ENCODE results near the gene GLIS2. TPM values are rescaled to one million over a fixed set of nuclear protein-coding genes. Genes with fewer than 3 reads are reported as not detected.

The GLIS2 gene
- total and polyA plus RNA-seq, 2 of the 4 experiments (the other 2 are of a cell fraction): 0.36 to 8.4 TPM

- intact Hi-C loops (cut with micrococcal nuclease): no loop called here
- ATAC-seq (ENCODE audit: low read depth): peak; percentile 13
- TF ChIP-seq SMC3 (IDR thresholded peaks at IDR 0.05; ENCODE audit: low read depth, low read length) (no peak), RAD21 (IDR thresholded peaks at IDR 0.05; ENCODE audit: low read length) (no peak), ELK1 (IDR thresholded peaks at IDR 0.05; ENCODE audit: borderline replicate concordance, low read depth, low read length) (no peak), MXI1 (IDR thresholded peaks at IDR 0.05; ENCODE audit: borderline replicate concordance, low read depth, low read length) (no peak), POLR2A (IDR thresholded peaks at IDR 0.05; ENCODE audit: low read depth, low read length) (peak; percentile 68), NFE2L2 (IDR thresholded peaks at IDR 0.05; ENCODE audit: low read depth, low read length) (no peak), CHD1 (IDR thresholded peaks at IDR 0.05; ENCODE audit: low read depth, low read length) (no peak), BHLHE40 (IDR thresholded peaks at IDR 0.05; ENCODE audit: low read depth, low read length) (peak; percentile 32; the same call in 1 of the 2 replicates), USF2 (IDR thresholded peaks at IDR 0.05; ENCODE audit: low read depth, low read length) (peak; percentile 81), FOS (IDR thresholded peaks at IDR 0.05; ENCODE audit: low read depth, low read length) (peak; percentile 18; the same call in 1 of the 2 replicates), RFX5 (IDR thresholded peaks at IDR 0.05; ENCODE audit: low read depth, low read length) (no peak), CEBPB (IDR thresholded peaks at IDR 0.05; ENCODE audit: low read depth, low read length) (no peak), MAFK (IDR thresholded peaks at IDR 0.05; ENCODE audit: low read depth, low read length) (no peak; the same call in 1 of the 2 replicates), MAZ (IDR thresholded peaks at IDR 0.05; ENCODE audit: borderline replicate concordance, low read depth, low read length) (peak; percentile 52)
Observed at GRCh38 chr16:4376126-4376892, 60.4 kb downstream of the GLIS2 start.

More at GRCh38 chr16:4376126-4376892, 60.4 kb downstream of the GLIS2 start:
- dilution Hi-C loops (cut with HindIII; ENCODE audit: low sequenced_read_pairs, unreplicated experiment) (no loop called here), in situ Hi-C loops (cut with MboI; ENCODE audit: low sequenced_read_pairs) (no loop called here)
- Histone ChIP-seq H3K27me3 (ENCODE audit: control insufficient read depth, insufficient read depth, low read length) (no peaks in the 10 kb centered on the region), H2BK15ac (ENCODE audit: low read depth, low read length) (peak overlapping the region; percentile 71; the same call in 2 of the 3 replicates), H3K4me2 (ENCODE audit: low read depth, low read length) (peak overlapping the region; percentile 85), H3K4me1 (ENCODE audit: control insufficient read depth, insufficient read depth, low read length) (peaks cover 36% of the 10 kb centered on the region), H4K20me1 (ENCODE audit: insufficient read depth, low read length) (peaks cover 93% of the 10 kb centered on the region), H4K5ac (ENCODE audit: low read depth, low read length) (peak overlapping the region; percentile 48; the same call in 1 of the 2 replicates), H3K9me1 (ENCODE audit: insufficient read depth, low read length) (peaks cover 14% of the 10 kb centered on the region), H3K4me3 (ENCODE audit: insufficient read depth, low read depth, low read length) (peak overlapping the region; percentile 12), H2AK5ac (ENCODE audit: low read depth, low read length) (peak overlapping the region; percentile 98), H3K9me3 (ENCODE audit: control insufficient read depth, insufficient read depth, low read length) (no peaks in the 10 kb centered on the region), H3K14ac (replicated peaks; ENCODE audit: low read depth, low read length) (peak overlapping the region; percentile 58), H4K91ac (ENCODE audit: insufficient read depth, low read depth, low read length) (peak overlapping the region; percentile 90), H3K36me3 (ENCODE audit: control insufficient read depth, insufficient read depth, low read length) (peaks cover 37% of the 10 kb centered on the region), H2BK120ac (ENCODE audit: low read depth, low read length) (peak overlapping the region; percentile 84), H3K18ac (ENCODE audit: low read depth, low read length) (peak overlapping the region; percentile 78), H3K56ac (ENCODE audit: extremely low read depth, insufficient read depth, low read length) (0 out of 2 replicates have a peak overlapping the region, but pooled peaks have one; percentile 34), H4K8ac (ENCODE audit: low read depth in 2 of 2, low read length in 2 of 2) (peak overlapping the region; percentile 38 to 74), H3K79me1 (ENCODE audit: low read depth in 1 of 2, low read length in 2 of 2) (peaks cover 4 to 73% of the 10 kb centered on the region in 2 experiments; a peak in 3 of 4 replicates), H2AFZ (replicated peaks; ENCODE audit: low read length, poor library complexity) (peak overlapping the region; percentile 83), H3K27ac (ENCODE audit: insufficient read depth, low read length) (peak overlapping the region; percentile 94), H2BK5ac (ENCODE audit: low read depth, low read length, poor library complexity, severe bottlenecking) (peak overlapping the region; percentile 85), H3K9ac (ENCODE audit: low read depth, low read length) (peak overlapping the region; percentile 60), H3K4ac (ENCODE audit: low read depth, low read length) (peak overlapping the region; percentile 97), H3K23ac (ENCODE audit: low read depth, low read length) (peak overlapping the region; percentile 69), H2AK9ac (replicated peaks; ENCODE audit: low read depth, low read length, poor library complexity) (peak overlapping the region; percentile 88), H2BK20ac (ENCODE audit: low read depth, low read length) (no peak overlapping the region)
- no TSS peak for BruUV-seq (replicated peaks)
- 2% methylated on average over 18 of the region's 31 CpGs; no CpG with 5 or more reads in 1 of the 2 experiments for WGBS, 2 experiments (ENCODE audit: extremely low coverage in 2 of 2, insufficient read length in 1 of 2)
- CTCF ChIA-PET: no interaction called here
- DNase-seq: peak; percentile 84
- POLR2A ChIA-PET (ENCODE audit: unreplicated experiment): no interaction called here

Measured in IMR-90 (cell line).